Esophagus muscularis mucosa (tissue), 3 donors: ENCODE measurements around the gene CTNNA3.

ENCODE experiments used
- CTCF ChIP-seq, 3 experiments: fragments of 200-600 bp in 2 of 3; fragments of 450-650 bp in 1 of 3; sonication (generic) in 2 of 3; IDR thresholded peaks; one replicate each; pipeline ENCODE4 v1.5.1; 2017 to 2019; ENCODE audit warnings: antibody characterized with exemption in 3 of 3, mild to moderate bottlenecking in 2 of 3, moderate library complexity in 1 of 3
- EP300 ChIP-seq: sonication (generic); formaldehyde crosslinking; IDR thresholded peaks from one replicate; pipeline ENCODE4 v1.6.1; 2017; ENCODE audit warnings: antibody characterized with exemption

DNA sequence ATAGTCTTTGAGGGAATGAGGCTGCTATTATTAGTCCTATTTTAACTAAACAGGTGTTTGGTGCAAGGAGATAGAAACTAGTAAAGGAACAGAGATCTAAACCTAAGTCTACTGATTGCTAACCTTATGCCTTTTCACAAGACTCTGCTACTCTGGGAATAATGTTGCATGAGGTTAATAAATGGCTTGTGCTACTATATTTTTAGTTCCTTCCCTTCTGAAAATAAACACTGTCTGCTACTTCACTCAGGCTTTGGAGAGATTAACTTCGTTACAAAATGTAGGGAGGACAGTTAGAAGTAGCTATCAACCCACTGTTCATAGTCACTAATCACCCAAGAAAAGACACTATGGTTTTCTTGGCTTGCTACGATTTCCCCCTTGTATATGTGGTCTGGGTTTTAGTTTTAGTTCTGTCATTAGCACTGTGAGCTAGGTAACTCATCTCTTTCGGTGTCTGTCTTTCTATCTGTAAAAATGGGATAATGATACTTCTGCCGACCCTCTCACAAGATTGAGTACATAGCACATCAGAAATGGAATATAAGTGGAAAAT is 474.0 kb downstream of the CTNNA3 start:
- no peak for TF ChIP-seq CTCF (IDR thresholded peaks at IDR 0.05)
- no peak for TF ChIP-seq EP300
